Keratinocyte (primary cell): ENCODE measurements around the gene NHLRC2. TPM values are rescaled to one million over a fixed set of nuclear protein-coding genes. Genes with fewer than 3 reads are reported as not detected.

ENCODE experiments used
- DNase-seq: peaks from one replicate; pipeline ENCODE4 v3.0.0-alpha.2; 2011; ENCODE audit warnings: low read depth, missing footprints, low spot score
- FAIRE-seq: peaks from 2 replicates; lab custom pipeline; 2011; peaks lifted over from hg19 to GRCh38; lab: Jason Lieb, UNC
- H2AFZ ChIP-seq: 2 replicates; pipeline ENCODE4 v1.6.0; 2012; ENCODE audit warnings: low read length, control low read depth, inconsistent platforms; ENCODE audit not compliant: control insufficient read depth
- H3K27ac ChIP-seq: 2 replicates; pipeline ENCODE4 v1.5.1; 2011; ENCODE audit warnings: low read length; ENCODE audit not compliant: control insufficient read depth, insufficient read depth
- H3K27me3 ChIP-seq: 3 replicates; pipeline ENCODE4 v1.6.0; 2011; ENCODE audit warnings: low read length; ENCODE audit not compliant: control insufficient read depth, insufficient read depth; ENCODE audit errors: extremely low read depth
- H3K36me3 ChIP-seq, 2 experiments: 2 replicates in 1 of 2; 3 replicates in 1 of 2; pipeline ENCODE4 v1.5.1; 2011; ENCODE audit warnings: low read length in 2 of 2, mild to moderate bottlenecking in 1 of 2; ENCODE audit not compliant: control insufficient read depth in 2 of 2, insufficient read depth in 2 of 2; ENCODE audit errors: extremely low read depth in 1 of 2
- H3K4me1 ChIP-seq: 3 replicates; pipeline ENCODE4 v1.5.1; 2011; ENCODE audit warnings: low read length; ENCODE audit not compliant: control insufficient read depth, insufficient read depth; ENCODE audit errors: extremely low read depth
- H3K4me2 ChIP-seq: 3 replicates; pipeline ENCODE4 v1.6.0; 2011; ENCODE audit warnings: low read depth, low read length; ENCODE audit not compliant: control insufficient read depth, insufficient read depth; ENCODE audit errors: extremely low read depth
- H3K4me3 ChIP-seq, 3 experiments: fragments of 200-600 bp in 1 of 3; sonication (generic) in 1 of 3; 2 replicates in 2 of 3; 3 replicates in 1 of 3; pipeline ENCODE4 v1.5.1; 2011 to 2016; ENCODE audit warnings: low read length in 3 of 3, mild to moderate bottlenecking in 3 of 3, control low read depth in 2 of 3, inconsistent platforms in 1 of 3, low read depth in 1 of 3, mixed read lengths in 1 of 3, mixed run types in 1 of 3, moderate library complexity in 1 of 3; ENCODE audit not compliant: control insufficient read depth in 2 of 3, insufficient read depth in 2 of 3; ENCODE audit errors: extremely low read depth in 1 of 3
- H3K79me2 ChIP-seq: 2 replicates; pipeline ENCODE4 v1.6.0; 2012; ENCODE audit warnings: low read length; ENCODE audit not compliant: control insufficient read depth, insufficient read depth
- H3K9ac ChIP-seq: 3 replicates; pipeline ENCODE4 v1.6.0; 2011; ENCODE audit warnings: low read length; ENCODE audit not compliant: control insufficient read depth, insufficient read depth; ENCODE audit errors: extremely low read depth
- H3K9me1 ChIP-seq: 3 replicates; pipeline ENCODE4 v1.6.0; 2011; ENCODE audit warnings: low read length; ENCODE audit not compliant: control insufficient read depth, insufficient read depth; ENCODE audit errors: extremely low read depth
- H3K9me3 ChIP-seq: 2 replicates; pipeline ENCODE4 v1.5.1; 2012; ENCODE audit warnings: low read depth, low read length; ENCODE audit not compliant: control insufficient read depth
- H4K20me1 ChIP-seq: 3 replicates; pipeline ENCODE4 v1.6.0; 2011; ENCODE audit warnings: low read length; ENCODE audit not compliant: control insufficient read depth, insufficient read depth; ENCODE audit errors: extremely low read depth
- EZH2 ChIP-seq: IDR thresholded peaks from one replicate; pipeline ENCODE4 v1.6.1; 2012; ENCODE audit warnings: inconsistent platforms, mild to moderate bottlenecking, low read length, moderate library complexity
- dilution Hi-C: fragments of 300-500 bp; cut with MboI; formaldehyde crosslinking; loops from one replicate; pipeline ENCODE4 v1.7.0; 2020; ENCODE audit warnings: low sequenced_read_pairs; ENCODE audit not compliant: extremely low pct_ligation_motif_present
- polyA plus RNA-seq, 5 experiments: library from polyadenylated mRNA; depleted of rRNA in 3 of 5; stranded (reverse) in 3 of 5; stranded (forward) in 1 of 5; unstranded in 1 of 5; fragments of >200 nt; gene quantifications; 1 replicate in 1 of 5; 2 replicates in 3 of 5; 3 replicates in 1 of 5; pipeline versions ENCODE4 v1.2.1 to v1.2.3, GENCODE V29; 2011 to 2012; ENCODE audit warnings: missing spikeins in 2 of 5, low read depth in 1 of 5, low replicate concordance in 1 of 5
- TF ChIP-seq, protein P1 (sequence below), 3 experiments: IDR thresholded peaks in 1 of 3; conservative IDR thresholded peaks in 1 of 3; optimal IDR thresholded peaks in 1 of 3; 2 replicates in 2 of 3; 3 replicates in 1 of 3; pipeline versions ENCODE3 to v1.5.1; 2011; ENCODE audit warnings: low read length in 3 of 3, mild to moderate bottlenecking in 3 of 3, moderate library complexity in 2 of 3, control low read depth in 1 of 3, inconsistent platforms in 1 of 3; ENCODE audit not compliant: insufficient read depth in 2 of 3; ENCODE audit errors: extremely low read depth in 1 of 3

NHLRC2 gene
- polyA plus RNA-seq, 1 donor (not counting 4 experiments of a cell fraction or from before 2014, with no cell fraction given), result 7.5 TPM

DNA sequence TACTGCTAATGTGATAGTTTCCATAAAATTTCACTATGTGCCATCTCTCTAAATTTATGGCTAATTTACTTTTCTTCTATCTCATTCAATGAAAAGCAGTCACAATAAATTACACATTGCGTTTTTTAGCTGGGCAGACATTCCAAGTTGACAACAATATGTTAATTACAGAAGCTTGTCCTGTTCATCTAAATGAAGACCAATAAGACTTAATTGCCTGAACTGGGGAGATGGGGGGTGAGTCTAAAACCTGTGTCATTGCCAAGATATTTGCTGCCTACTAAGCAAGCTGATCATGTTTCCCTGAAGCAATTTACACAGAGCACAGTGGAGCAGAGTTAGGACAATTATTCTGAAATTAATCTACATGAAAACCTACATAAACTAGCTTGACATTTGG lies 99.9 kb downstream of the NHLRC2 start:
- dilution Hi-C loops, result no loop called here
- Histone ChIP-seq H3K4me1 (peaks cover 12% of the 10 kb centered on the region), H3K27ac (no peak overlapping the region), H3K9ac (no peak overlapping the region), H3K9me1 (no peaks in the 10 kb centered on the region), H3K4me2 (no peak overlapping the region), H3K79me2 (no peaks in the 10 kb centered on the region), H3K36me3 (no peaks in the 10 kb centered on the region), H2AFZ (no peak overlapping the region), H3K4me3 (no peak overlapping the region), H3K9me3 (no peaks in the 10 kb centered on the region), H3K27me3 (no peaks in the 10 kb centered on the region), H4K20me1 (no peaks in the 10 kb centered on the region)
- no peak for FAIRE-seq
- TF ChIP-seq, protein P1, sequence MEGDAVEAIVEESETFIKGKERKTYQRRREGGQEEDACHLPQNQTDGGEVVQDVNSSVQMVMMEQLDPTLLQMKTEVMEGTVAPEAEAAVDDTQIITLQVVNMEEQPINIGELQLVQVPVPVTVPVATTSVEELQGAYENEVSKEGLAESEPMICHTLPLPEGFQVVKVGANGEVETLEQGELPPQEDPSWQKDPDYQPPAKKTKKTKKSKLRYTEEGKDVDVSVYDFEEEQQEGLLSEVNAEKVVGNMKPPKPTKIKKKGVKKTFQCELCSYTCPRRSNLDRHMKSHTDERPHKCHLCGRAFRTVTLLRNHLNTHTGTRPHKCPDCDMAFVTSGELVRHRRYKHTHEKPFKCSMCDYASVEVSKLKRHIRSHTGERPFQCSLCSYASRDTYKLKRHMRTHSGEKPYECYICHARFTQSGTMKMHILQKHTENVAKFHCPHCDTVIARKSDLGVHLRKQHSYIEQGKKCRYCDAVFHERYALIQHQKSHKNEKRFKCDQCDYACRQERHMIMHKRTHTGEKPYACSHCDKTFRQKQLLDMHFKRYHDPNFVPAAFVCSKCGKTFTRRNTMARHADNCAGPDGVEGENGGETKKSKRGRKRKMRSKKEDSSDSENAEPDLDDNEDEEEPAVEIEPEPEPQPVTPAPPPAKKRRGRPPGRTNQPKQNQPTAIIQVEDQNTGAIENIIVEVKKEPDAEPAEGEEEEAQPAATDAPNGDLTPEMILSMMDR (optimal IDR thresholded peaks at IDR 0.05 in 1 of 3, IDR thresholded peaks at IDR 0.05 in 1 of 3, conservative IDR thresholded peaks at IDR 0.05 in 1 of 3; ENCODE audit: extremely low read depth in 1 of 3, insufficient read depth in 2 of 3, low read length in 3 of 3), result no peak
- TF ChIP-seq EZH2, result no peak
- DNase-seq, result no peak

DNA sequence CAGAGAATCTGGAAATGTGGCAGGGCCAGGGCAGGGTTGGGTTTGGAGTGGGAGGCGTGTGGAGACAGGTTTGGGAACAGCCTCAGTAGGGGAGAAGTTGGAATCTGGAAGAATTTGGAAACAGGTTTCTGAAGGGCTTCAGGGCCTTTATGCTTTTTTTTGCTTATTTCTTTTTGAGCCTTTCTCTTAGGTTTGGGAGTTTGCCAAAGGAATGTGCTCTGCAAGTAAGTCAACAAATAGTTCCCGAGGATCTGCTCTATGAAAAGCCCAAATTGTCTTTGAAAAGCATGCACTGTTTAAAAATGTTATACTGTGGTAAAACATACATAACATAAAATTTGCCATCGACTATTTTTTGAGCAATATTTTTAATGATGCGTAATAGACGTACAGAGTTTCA lies 102.6 kb downstream of the NHLRC2 start:
- H3K4me3 ChIP-seq, result no peak overlapping the region
- no peaks in the 10 kb centered on the region for H3K9me1 ChIP-seq
- no peak overlapping the region for H2AFZ ChIP-seq
- H3K36me3 ChIP-seq, result no peaks in the 10 kb centered on the region
- H3K79me2 ChIP-seq, result no peaks in the 10 kb centered on the region
- H3K4me2 ChIP-seq, result no peak overlapping the region
- H3K4me1 ChIP-seq, result peaks cover 12% of the 10 kb centered on the region
- H3K27me3 ChIP-seq, result no peaks in the 10 kb centered on the region
- DNase-seq (no peak), FAIRE-seq (no peak)
- no peak overlapping the region for H3K27ac ChIP-seq
- dilution Hi-C loops, result no loop called here
- no peaks in the 10 kb centered on the region for H3K9me3 ChIP-seq
- no peaks in the 10 kb centered on the region for H4K20me1 ChIP-seq
- no peak overlapping the region for H3K9ac ChIP-seq
- TF ChIP-seq, protein P1 (optimal IDR thresholded peaks at IDR 0.05 in 1 of 3, IDR thresholded peaks at IDR 0.05 in 1 of 3, conservative IDR thresholded peaks at IDR 0.05 in 1 of 3; ENCODE audit: extremely low read depth in 1 of 3, insufficient read depth in 2 of 3, low read length in 3 of 3), result no peak
- no peak for TF ChIP-seq EZH2
